Astrocyte (in vitro differentiated cells and primary cell): ENCODE results near the gene TMEM138. TPM values are rescaled to one million over a fixed set of nuclear protein-coding genes. Genes with fewer than 3 reads are reported as not detected.

Source experiments
- DNase-seq: peaks from one replicate; pipeline ENCODE4 v3.0.0-alpha.2; 2010; ENCODE audit warnings: low read depth
- FAIRE-seq: peaks from 2 replicates; lab custom pipeline; 2011; peaks lifted over from hg19 to GRCh38; lab: Jason Lieb, UNC
- H2AFZ ChIP-seq: 2 replicates; pipeline ENCODE4 v1.6.0; 2012; ENCODE audit warnings: low read depth, low read length, inconsistent platforms
- H3K27ac ChIP-seq: 2 replicates; pipeline ENCODE4 v1.5.1; 2011; ENCODE audit warnings: low read depth, low read length, inconsistent platforms
- H3K27me3 ChIP-seq: 2 replicates; pipeline ENCODE4 v1.6.0; 2011; ENCODE audit warnings: low read length, inconsistent platforms; ENCODE audit not compliant: insufficient read depth
- H3K36me3 ChIP-seq: 2 replicates; pipeline ENCODE4 v1.5.1; 2011; ENCODE audit warnings: low read length, inconsistent platforms; ENCODE audit not compliant: insufficient read depth
- H3K4me1 ChIP-seq: 2 replicates; pipeline ENCODE4 v1.5.1; 2011; ENCODE audit warnings: low read length, inconsistent platforms; ENCODE audit not compliant: insufficient read depth
- H3K4me2 ChIP-seq: 2 replicates; pipeline ENCODE4 v1.6.0; 2012; ENCODE audit warnings: low read length, inconsistent platforms
- H3K4me3 ChIP-seq: 2 replicates; pipeline ENCODE4 v1.5.1; 2011; ENCODE audit warnings: low read depth, mild to moderate bottlenecking, low read length, inconsistent platforms; ENCODE audit not compliant: insufficient read depth
- H3K79me2 ChIP-seq: 2 replicates; pipeline ENCODE4 v1.6.0; 2012; ENCODE audit warnings: mild to moderate bottlenecking, low read length, inconsistent platforms; ENCODE audit not compliant: insufficient read depth
- H3K9ac ChIP-seq: 2 replicates; pipeline ENCODE4 v1.6.0; 2012; ENCODE audit warnings: mild to moderate bottlenecking, low read length, inconsistent platforms
- H3K9me3 ChIP-seq: 2 replicates; pipeline ENCODE4 v1.5.1; 2012; ENCODE audit warnings: low read depth, mild to moderate bottlenecking, low read length, inconsistent platforms; ENCODE audit not compliant: insufficient read depth
- H4K20me1 ChIP-seq: 2 replicates; pipeline ENCODE4 v1.6.0; 2012; ENCODE audit warnings: low read length, inconsistent platforms; ENCODE audit not compliant: insufficient read depth
- H3K27ac Mint-ChIP-seq: one replicate; pipeline ENCODE4 v1.8.0; 2021; ENCODE audit warnings: mild to moderate bottlenecking, mixed read lengths; ENCODE audit not compliant: unreplicated experiment
- H3K27me3 Mint-ChIP-seq: one replicate; pipeline ENCODE4 v1.8.0; 2021; ENCODE audit warnings: low read depth, mixed read lengths; ENCODE audit not compliant: unreplicated experiment
- H3K36me3 Mint-ChIP-seq: one replicate; pipeline ENCODE4 v1.8.0; 2021; ENCODE audit warnings: low read depth, mixed read lengths; ENCODE audit not compliant: unreplicated experiment
- H3K4me1 Mint-ChIP-seq: one replicate; pipeline ENCODE4 v1.8.0; 2021; ENCODE audit warnings: low read depth, mixed read lengths; ENCODE audit not compliant: unreplicated experiment
- H3K4me3 Mint-ChIP-seq: one replicate; pipeline ENCODE4 v1.8.0; 2021; ENCODE audit warnings: mild to moderate bottlenecking, moderate library complexity, mixed read lengths; ENCODE audit not compliant: unreplicated experiment
- H3K9me3 Mint-ChIP-seq: one replicate; pipeline ENCODE4 v1.8.0; 2021; ENCODE audit warnings: mild to moderate bottlenecking, mixed read lengths; ENCODE audit not compliant: unreplicated experiment
- CTCF ChIP-seq: IDR thresholded peaks from 2 replicates; pipeline ENCODE4 v1.5.1; 2011; ENCODE audit warnings: low read depth, mild to moderate bottlenecking, inconsistent platforms, low read length, moderate library complexity; ENCODE audit not compliant: insufficient read depth
- EZH2 ChIP-seq: IDR thresholded peaks from 2 replicates; pipeline ENCODE4 v1.6.1; 2012; ENCODE audit warnings: mild to moderate bottlenecking, low read length, inconsistent platforms; ENCODE audit not compliant: insufficient read depth
- total RNA-seq: library from RNA; stranded (reverse); gene quantifications from 2 replicates; pipeline ENCODE4 v1.2.1, GENCODE V29; 2021

The TMEM138 gene
- total RNA-seq, 1 donor from 2014 or later, result 36.8 TPM

GRCh38 chr11:61334434-61335354 is 27.5 kb upstream of the TMEM138 start:
- H4K20me1 ChIP-seq, result peaks cover 27% of the 10 kb centered on the region
- H2AFZ ChIP-seq, result peak overlapping the region; percentile 49
- peak overlapping the region; percentile 98 for H3K4me2 ChIP-seq
- FAIRE-seq (no peak), DNase-seq (peak; percentile 35)
- no peak overlapping the region for H3K27ac ChIP-seq
- H3K9ac ChIP-seq, result peak overlapping the region; percentile 5
- H3K4me3 ChIP-seq, result no peak overlapping the region
- H3K4me1 Mint-ChIP-seq, result peaks cover 33% of the 10 kb centered on the region
- H3K36me3 Mint-ChIP-seq, result peaks cover 11% of the 10 kb centered on the region
- H3K27ac Mint-ChIP-seq, result peak overlapping the region; percentile 66
- no peaks in the 10 kb centered on the region for H3K27me3 ChIP-seq
- H3K9me3 ChIP-seq, result no peaks in the 10 kb centered on the region
- H3K9me3 Mint-ChIP-seq, result no peaks in the 10 kb centered on the region
- peak overlapping the region; percentile 98 for H3K4me3 Mint-ChIP-seq
- peaks cover 30% of the 10 kb centered on the region for H3K4me1 ChIP-seq
- TF ChIP-seq EZH2 (no peak), CTCF (no peak)
- H3K79me2 ChIP-seq, result peaks cover 38% of the 10 kb centered on the region
- H3K36me3 ChIP-seq, result peaks cover 4% of the 10 kb centered on the region
- H3K27me3 Mint-ChIP-seq, result no peaks in the 10 kb centered on the region

- no peak overlapping the region for H3K27ac ChIP-seq
- H3K9ac ChIP-seq, result no peak overlapping the region
- Mint-ChIP-seq H3K4me1 (peaks cover 27% of the 10 kb centered on the region), H3K27me3 (no peaks in the 10 kb centered on the region), H3K9me3 (no peaks in the 10 kb centered on the region), H3K27ac (no peak overlapping the region), H3K4me3 (no peak overlapping the region), H3K36me3 (peaks cover 12% of the 10 kb centered on the region)
- H3K27me3 ChIP-seq, result no peaks in the 10 kb centered on the region
- no peak for FAIRE-seq
- H3K4me1 ChIP-seq, result peaks cover 30% of the 10 kb centered on the region
- TF ChIP-seq CTCF (no peak), EZH2 (no peak)
- H3K4me2 ChIP-seq, result no peak overlapping the region
- no peaks in the 10 kb centered on the region for H3K9me3 ChIP-seq
- H3K4me3 ChIP-seq, result no peak overlapping the region
- peak overlapping the region; percentile 49 for H2AFZ ChIP-seq
- peaks cover 20% of the 10 kb centered on the region for H4K20me1 ChIP-seq
- no peak for DNase-seq
- no peaks in the 10 kb centered on the region for H3K36me3 ChIP-seq
- peaks cover 31% of the 10 kb centered on the region for H3K79me2 ChIP-seq
Measured at GRCh38 chr11:61335355-61335710, 26.8 kb upstream of the TMEM138 start.
